ENCODE data around the gene WIPF2.
A peak's percentile ranks its signal among the peaks of the same experiment; 100 is the strongest.
"Not testable (repeated sequence)": the region's sequence is repeated elsewhere in the genome, so short reads cannot be mapped to it uniquely, and the experiment has no call there.

WIPF2 gene

GRCh38 chr17:40191237-40192208 is 27.6 kb upstream of the WIPF2 start:
- DNase-seq (ENCODE audit: low read depth) = peak; percentile 76
- TF ChIP-seq CTCF (conservative IDR thresholded peaks at IDR 0.05; ENCODE audit: low read depth, low read length) = peak; percentile 80
- H3K4me3 ChIP-seq (ENCODE audit: low read depth, low read length) = peak overlapping the region; percentile 62

GRCh38 chr17:40192961-40193360 is 26.1 kb upstream of the WIPF2 start:
- no peak overlapping the region for H3K4me3 ChIP-seq (ENCODE audit: low read depth, low read length)
- no peak for DNase-seq (ENCODE audit: low read depth)
- no peak for TF ChIP-seq CTCF (conservative IDR thresholded peaks at IDR 0.05; ENCODE audit: low read depth, low read length)

DNA sequence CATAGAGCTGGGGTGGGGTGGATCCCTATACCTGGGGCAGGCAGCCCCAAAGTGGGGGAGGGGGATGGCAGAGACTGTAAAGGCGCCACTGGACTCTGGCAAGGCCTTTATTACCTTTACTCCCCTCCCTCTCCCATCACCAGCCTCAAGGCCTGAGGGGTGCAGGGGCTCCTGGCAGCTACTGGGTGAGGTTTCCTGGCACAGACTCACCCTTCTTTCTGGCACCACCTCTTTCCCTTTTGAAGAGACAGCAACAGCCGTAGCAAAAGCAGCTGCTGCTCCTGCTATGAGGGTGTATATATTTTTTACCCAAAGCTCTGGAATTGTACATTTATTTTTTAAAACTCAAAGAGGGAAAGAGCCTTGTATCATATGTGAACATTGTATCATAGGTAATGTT is 24.3 kb upstream of the WIPF2 start:
- DNase-seq (ENCODE audit: low read depth) = no peak
- TF ChIP-seq CTCF (conservative IDR thresholded peaks at IDR 0.05; ENCODE audit: low read depth, low read length) = no peak
- no peak overlapping the region for H3K4me3 ChIP-seq (ENCODE audit: low read depth, low read length)

- H3K4me3 ChIP-seq (ENCODE audit: low read depth, low read length) = no peak overlapping the region
- no peak for DNase-seq (ENCODE audit: low read depth)
- no peak for TF ChIP-seq CTCF (conservative IDR thresholded peaks at IDR 0.05; ENCODE audit: low read depth, low read length)
Observed at GRCh38 chr17:40197550-40197949, 21.6 kb upstream of the WIPF2 start.

- not testable (repeated sequence) for DNase-seq (ENCODE audit: low read depth); H3K4me3 ChIP-seq (ENCODE audit: low read depth, low read length)
Observed at GRCh38 chr17:40197965-40198456, 21.1 kb upstream of the WIPF2 start.

- no peak overlapping the region for H3K4me3 ChIP-seq (ENCODE audit: low read depth, low read length)
- no peak for DNase-seq (ENCODE audit: low read depth)
- no peak for TF ChIP-seq CTCF (conservative IDR thresholded peaks at IDR 0.05; ENCODE audit: low read depth, low read length)
Observed at GRCh38 chr17:40198576-40198975, 20.5 kb upstream of the WIPF2 start.

GRCh38 chr17:40203131-40203530 is 16.0 kb upstream of the WIPF2 start:
- DNase-seq (ENCODE audit: low read depth) = no peak
- H3K4me3 ChIP-seq (ENCODE audit: low read depth, low read length) = no peak overlapping the region
- TF ChIP-seq CTCF (conservative IDR thresholded peaks at IDR 0.05; ENCODE audit: low read depth, low read length) = no peak

- not testable (repeated sequence) for DNase-seq (ENCODE audit: low read depth); H3K4me3 ChIP-seq (ENCODE audit: low read depth, low read length)
Observed at GRCh38 chr17:40206193-40206592, 12.9 kb upstream of the WIPF2 start.
